SK-MEL-5 (cell line): Measurements from ENCODE around the gene CDK5. TPM values are rescaled to one million over a fixed set of nuclear protein-coding genes. Genes with fewer than 3 reads are reported as not detected.

Source experiments
- DNase-seq: peaks from one replicate; pipeline ENCODE4 v3.0.0-alpha.2; 2016; ENCODE audit warnings: low read depth, low spot score
- in situ Hi-C: cut with HindIII; loops from 2 replicates; pipeline ENCODE4 v1.10.0; 2016; ENCODE audit warnings: low sequenced_read_pairs, high pct_unique_total_duplicates, low pct_unique_long_range_greater_than_20kb
- total RNA-seq: library from RNA; depleted of rRNA; stranded (reverse); fragments of >200 nt; shearing (Covaris generic); gene quantifications from 2 replicates; pipeline ENCODE4 v1.2.3, GENCODE V29; 2014

CDK5 gene
- total RNA-seq, 1 experiment from 2014 or later = 80.8 TPM

DNA sequence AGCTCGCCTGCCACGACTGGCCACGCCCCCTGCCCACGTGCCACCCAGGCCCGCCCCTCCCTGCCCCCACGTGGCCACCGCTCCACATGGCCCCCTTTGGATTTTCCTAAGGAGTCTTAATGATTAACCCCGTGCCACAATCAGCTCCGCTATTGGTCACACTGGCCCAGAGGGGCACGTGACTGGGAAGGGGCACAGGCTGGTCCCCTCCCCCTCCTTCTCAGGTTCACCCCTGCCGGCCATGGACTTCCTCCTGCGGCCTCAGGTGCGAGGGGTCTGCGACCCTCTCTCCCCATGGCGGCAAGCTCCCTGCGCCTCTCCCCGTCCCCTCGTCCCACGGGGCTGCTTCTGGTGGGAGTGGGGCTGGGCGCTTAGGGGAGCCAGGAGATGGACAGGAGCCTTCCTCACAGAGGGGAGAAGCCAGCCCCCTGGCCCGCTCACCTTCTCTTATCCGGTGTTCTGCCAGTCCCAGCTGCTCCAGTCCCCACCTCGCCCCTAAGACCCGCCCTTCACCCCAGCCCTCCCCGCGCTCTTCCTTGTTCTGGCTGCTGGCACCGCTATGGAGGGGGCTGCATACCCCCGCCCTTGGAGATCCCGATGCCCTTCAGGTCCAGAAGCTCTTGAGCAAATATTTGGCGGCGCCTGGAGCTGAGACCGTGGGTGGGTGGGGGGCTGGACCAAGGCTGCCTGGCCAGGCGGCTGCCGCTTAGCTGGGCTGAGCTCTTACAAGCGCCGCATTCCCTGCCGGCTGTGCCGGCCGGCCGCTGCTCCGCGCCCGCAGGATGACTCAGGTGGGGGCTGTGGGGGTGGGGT, 4.9 kb upstream of the CDK5 start:
- in situ Hi-C loops = no loop called here
- DNase-seq = peak; percentile 85

DNA sequence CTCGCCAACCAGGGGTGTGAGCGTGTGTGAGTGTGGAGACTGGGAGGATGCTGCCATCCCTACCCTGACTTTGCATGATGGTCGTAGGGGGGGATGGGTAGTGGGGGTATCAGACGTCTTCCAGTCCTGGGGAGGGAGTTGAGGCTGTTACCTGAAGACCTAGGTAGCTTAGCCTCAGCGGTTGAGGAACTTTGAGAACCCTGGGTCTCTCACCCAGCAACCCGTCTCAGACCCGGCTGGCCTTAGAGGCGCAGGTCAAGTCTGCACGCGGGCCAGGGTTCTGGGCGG, 4.4 kb upstream of the CDK5 start:
- DNase-seq = no peak
- in situ Hi-C loops = no loop called here

DNA sequence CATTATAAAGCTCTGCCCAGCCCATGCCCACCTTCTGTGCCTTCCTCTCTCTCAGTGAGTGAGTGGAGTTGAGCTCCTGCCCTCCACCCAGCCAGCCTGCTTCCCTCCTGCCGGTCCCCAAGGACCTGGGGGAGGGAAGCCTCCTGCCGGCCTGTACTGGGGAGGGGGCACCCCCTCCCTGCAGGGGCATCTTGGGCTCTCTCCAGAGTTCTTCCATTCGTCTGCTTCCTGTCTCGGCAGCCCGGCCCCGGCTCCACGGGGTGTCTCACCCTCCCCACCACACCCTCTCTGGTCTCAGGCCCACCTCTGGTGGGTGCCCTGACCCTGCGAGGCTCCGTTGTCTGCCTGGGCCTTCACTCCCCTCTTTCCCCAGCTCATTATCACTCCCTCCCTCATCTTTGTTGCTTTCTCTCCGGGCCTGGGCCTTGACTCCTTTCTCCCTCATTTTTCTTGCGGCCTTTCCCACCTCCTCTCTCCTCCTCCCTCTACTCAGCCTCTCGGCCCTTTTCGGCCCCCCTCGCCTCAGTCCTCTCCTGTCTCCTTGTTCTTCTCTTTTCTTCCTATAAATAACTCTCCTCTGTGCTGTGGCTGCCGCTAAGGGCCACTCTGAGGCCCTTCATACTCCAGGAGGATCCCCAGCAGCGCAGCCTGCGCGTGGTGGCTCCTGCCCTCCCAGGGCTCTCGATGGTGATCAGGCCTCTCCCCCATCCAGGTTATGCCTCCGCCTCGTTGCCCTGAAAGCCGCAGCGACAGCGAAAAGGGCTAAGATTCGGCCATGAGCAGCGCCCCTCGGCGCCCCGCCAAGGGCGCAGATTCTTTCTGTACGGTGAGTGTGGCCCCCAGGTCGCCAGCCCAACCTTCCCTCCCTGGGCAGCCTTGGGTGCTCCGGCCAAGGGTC, 3.8 kb upstream of the CDK5 start:
- DNase-seq = no peak
- in situ Hi-C loops = no loop called here

DNA sequence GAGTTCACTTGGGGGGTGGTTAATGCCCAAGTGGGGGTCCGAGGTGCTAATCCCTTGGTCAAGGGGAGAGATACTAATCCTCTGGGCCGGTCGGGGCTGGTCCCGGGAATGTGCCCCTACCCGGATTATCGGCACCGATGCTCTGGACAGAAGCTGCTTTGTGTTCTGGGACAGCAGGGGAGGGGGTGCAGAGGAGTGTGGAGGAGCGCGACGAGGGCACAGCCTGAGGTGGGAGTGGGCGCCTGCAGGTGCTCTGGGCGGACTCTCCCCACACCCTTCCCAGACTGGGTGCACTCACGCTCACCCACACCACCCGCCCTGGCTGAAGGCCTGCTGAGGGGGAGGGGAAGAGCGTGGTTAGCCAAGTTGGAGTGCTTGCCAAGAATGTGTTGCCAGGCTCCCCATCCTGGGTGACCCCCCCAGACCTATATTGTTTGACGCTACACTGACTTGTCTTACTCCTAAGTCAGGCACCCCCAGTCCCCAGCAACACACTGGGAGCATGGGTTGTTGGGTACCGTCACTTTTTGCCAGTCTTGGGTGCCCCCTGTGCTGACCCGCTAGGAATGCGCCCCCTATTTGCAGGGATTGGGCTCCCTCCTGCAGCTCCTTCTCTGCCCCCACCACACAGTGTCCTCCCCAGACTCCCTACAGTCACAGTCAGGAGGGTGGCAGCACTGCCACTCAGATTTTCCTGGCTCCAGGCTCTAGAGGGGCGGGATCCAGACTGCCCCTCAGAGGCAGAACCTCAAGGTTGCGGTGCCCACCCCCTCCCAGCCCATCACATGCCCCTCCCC, 2.9 kb upstream of the CDK5 start:
- in situ Hi-C loops = no loop called here
- peak; percentile 61 for DNase-seq

DNA sequence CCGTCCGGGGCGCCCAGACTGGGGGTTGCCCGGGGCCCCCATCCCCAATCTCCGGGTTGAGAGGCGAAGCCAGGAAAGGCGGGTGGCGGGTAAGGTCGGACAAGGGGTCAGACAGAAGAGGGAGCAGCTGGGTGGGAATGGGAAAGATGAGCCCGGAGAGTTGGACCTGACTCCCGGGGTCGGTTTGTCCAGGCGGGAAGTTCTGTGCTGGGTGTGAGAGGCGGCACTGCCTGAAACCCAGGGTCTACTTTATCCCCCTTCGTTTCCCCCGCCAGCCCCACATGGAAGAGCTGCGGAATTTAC, 2.4 kb upstream of the CDK5 start:
- no peak for DNase-seq
- in situ Hi-C loops = no loop called here

DNA sequence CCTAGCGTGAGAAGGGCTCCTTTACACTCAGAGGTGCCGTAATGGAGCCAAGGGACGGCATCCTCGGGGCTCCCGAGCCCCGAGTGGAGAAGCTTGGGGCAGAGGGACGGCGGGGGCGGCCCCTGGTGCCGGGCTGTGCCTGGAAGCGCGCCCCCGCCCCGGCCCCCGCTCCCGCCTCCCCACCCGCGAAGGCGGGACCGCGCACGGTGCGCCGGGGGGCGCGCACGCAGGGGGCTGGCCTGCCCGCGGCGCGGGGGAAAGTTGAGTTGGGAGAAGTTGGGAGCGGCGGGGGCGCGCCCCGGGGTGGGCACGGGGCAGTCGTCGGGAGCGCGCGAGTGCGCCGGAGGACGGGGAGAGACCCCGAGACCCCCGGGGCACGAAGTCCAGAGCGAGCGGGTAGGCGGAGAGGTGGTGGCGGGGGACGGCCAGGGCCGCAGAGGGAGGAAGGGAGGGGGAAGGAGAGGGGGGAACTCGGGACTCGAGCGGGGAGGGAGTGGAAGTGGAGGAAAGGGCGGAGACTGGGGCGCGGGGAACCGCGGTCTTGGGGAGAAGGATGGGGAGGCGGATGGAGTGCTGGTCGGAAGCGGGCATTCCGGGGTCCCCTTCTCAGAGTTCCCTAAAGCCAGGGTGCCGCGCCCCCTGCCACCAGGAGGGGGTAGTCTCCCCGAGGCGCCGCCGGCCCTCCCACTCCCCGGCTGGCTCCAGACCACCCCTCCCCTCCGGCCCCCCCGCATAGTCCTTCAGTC, 1.8 kb upstream of the CDK5 start, which contains the start of gene SLC4A2:
SLC4A2 (plus strand) TSS at position 223 of the 746 bp plus-strand sequence. CDS start 2,399 bp downstream, outside the sequence.
- in situ Hi-C loops = no loop called here
- DNase-seq = peak; percentile 80

DNA sequence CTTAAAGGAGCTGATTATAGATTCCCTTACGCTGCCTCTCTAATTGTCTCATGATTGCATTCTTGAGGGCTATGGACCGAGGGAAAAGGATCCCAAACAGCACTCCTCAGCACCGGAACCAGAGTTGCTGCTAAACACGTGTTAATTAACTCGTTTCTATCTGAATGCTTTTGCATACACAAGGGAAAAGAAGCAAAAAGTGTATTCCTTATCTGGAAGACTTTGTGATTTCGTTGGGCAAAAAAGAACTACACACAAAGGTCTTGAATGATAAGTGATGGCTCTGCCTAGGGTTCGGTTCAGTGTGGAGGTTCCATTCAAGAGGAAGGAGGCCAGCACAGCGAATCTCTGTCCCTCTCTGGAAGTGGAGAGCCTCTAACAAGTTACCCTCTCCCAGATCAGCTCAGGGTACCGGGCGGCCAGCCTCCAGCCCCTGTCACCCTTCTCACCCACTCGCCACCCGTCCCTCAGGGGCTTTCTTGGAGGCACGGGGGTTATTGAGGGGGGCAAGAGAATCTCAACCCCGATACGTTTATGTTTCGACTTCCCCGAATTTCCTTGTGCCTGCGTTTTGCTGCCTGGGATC, 1.2 kb upstream of the CDK5 start:
- in situ Hi-C loops = no loop called here
- DNase-seq = peak; percentile 30

DNA sequence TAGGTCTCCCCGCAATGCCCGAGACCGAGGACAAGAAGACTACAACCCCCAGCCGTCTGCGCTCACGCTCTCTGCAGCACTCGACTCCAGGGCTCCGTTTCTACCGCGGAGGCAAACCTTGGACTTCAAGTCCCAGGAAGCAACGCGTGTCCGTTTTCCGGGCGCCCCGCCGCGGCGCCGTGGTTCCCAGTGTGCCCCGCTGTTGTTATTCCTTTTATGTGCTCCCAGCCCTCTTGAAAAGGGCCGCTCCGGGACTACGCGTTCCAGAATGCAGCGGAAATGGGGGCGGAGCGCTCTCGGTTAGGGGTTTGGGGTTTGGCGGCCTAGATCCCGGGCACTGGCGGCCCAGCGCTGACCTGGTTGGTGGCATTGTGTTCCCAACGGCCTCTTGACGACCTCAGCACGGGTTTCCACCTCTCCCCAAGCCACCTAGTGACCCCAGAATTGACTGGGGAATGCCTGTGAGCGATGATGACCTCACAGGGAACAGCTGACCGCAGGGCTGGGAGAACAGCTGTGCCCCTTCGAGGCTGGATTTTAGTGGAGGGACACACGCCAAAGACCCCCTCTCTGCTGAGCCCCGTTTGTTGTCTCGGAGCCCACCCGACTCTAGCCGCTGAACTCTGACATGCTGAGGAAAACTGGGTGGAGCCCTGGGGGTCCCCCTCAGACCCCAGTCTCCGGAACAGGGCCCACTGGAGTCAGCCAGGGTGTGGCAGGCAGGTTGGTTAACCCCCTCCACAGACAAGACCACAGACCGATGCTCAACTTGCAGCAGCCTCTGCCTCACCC, 488 bp upstream of the CDK5 start:
- in situ Hi-C loops = no loop called here

DNA sequence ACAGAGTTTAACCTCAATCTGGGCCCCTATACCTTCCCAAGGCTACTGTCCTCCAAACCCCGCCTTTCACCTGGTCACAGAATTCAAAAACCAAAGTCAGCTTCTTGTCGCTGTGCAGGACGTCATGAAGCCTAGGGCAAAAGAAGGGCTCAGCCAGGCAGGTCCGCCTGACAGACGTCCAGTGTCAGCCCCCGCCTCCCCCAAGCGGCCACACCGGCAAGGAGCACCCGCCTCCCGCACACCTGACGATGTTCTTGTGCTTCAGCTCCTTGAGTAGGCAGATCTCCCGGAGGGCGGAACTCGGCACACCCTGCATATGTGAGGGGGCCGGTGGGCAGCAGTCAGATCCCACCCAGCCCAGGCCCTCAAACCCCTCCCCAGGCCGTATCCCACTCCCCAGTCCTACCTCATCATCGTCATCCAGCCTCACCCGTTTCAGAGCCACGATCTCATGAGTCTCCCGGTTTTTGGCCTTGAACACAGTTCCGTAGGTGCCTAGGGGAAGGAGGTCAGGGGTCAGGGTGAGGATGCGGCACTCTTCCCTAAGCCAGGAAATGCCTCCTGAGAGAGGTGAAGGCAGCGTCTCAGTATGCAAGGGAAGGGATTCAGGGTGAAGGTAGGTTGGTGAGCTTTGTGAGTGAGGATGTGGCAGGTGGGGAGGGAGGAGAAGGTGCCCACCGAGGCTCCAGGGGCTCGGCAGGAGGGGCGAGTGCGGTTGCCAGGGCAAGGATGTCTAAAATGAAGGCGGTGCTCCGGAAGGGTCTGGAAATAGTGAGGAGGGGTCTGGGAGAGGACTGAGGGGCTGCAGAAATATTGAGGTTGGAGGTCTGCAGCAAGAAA, 811 bp downstream of the CDK5 start:
- in situ Hi-C loops = no loop called here
- DNase-seq = no peak

More for the DNA sequence above, 488 bp upstream of the CDK5 start:
- peak; percentile 100 for DNase-seq

DNA sequence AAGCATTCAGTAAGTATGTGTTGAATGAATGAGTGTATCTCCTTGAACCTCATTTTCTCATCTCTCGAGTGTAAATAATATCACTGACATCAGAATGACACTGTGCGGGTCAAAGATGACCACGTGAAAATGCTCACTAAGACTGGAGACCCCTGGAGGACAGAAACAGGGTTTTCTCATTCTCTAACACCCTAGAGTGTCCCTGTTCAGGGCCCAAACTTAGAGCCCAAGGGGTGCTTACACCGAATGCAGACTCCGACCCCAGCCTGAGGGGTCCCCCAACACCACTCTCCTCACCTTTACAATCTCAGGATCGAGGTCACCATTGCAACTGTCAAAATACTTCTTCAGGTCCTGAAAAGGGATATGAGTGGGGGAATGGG, 1.4 kb downstream of the CDK5 start:
- in situ Hi-C loops = no loop called here
- no peak for DNase-seq

DNA sequence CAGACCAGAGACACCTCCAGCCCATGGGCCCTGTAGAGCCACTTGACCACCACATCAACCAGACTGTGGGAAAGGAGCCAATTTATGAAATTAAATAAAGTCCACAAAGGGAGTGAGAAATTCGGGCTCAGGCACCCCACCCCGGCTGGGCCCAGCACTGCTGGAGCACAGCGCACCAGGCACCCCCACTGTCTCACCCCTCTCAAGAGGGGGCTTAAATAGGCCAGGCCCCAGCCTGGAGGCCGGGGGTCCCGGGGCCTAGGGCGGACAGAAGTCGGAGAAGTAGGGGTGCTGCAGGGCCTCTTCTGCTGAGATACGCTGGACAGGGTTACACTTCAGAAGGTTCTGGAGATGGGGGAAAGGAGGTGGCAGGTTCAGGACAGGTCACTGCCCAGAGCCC, 3.9 kb downstream of the CDK5 start:
- in situ Hi-C loops = no loop called here
- no peak for DNase-seq

DNA sequence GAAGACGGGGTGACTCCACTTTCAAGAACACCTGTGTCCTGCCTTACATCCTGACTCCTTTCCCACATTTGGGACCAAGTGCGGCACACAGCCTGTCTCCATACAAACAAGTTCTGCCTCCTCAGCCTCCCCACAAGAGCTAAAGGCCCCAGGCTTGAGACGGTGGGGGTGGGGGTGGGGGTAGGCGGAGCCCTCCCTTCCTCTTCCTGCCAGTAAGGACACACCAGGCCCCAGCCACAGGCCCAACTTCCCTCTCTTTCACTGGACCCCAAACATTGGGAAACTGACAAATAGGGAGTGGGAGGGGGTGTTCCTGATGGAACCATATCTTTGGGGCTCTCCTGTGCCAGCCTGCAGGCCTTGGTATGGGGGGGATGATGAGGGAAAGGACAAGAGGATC, 4.6 kb downstream of the CDK5 start:
- in situ Hi-C loops = no loop called here

DNA sequence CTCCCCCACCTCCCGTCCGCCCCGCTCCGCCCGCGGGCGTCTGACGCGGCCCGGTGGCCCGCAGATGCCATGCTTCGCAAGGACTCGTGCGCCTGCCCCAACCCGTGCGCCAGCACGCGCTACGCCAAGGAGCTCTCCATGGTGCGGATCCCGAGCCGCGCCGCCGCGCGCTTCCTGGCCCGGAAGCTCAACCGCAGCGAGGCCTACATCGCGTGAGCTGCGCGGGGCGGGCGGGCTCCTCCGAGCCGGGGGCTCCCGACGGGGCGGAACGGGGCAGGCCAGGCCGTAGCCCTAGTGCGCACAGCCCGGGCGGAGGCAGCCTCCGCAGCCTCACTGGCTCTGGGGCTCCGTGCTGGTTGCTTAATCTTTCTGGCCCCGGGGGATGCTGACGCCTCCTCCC, 6.6 kb downstream of the CDK5 start:
- in situ Hi-C loops = no loop called here
- no peak for DNase-seq

More for the DNA sequence above, 4.6 kb downstream of the CDK5 start:
- no peak for DNase-seq

DNA sequence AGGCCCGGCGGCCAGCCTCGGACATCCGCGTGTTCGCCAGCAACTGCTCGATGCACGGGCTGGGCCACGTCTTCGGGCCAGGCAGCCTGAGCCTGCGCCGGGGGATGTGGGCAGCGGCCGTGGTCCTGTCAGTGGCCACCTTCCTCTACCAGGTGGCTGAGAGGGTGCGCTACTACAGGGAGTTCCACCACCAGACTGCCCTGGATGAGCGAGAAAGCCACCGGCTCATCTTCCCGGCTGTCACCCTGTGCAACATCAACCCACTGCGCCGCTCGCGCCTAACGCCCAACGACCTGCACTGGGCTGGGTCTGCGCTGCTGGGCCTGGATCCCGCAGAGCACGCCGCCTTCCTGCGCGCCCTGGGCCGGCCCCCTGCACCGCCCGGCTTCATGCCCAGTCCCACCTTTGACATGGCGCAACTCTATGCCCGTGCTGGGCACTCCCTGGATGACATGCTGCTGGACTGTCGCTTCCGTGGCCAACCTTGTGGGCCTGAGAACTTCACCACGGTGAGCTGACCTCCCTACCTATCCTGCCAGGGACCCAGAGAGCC, 8.7 kb downstream of the CDK5 start:
- in situ Hi-C loops = no loop called here
- no peak for DNase-seq

DNA sequence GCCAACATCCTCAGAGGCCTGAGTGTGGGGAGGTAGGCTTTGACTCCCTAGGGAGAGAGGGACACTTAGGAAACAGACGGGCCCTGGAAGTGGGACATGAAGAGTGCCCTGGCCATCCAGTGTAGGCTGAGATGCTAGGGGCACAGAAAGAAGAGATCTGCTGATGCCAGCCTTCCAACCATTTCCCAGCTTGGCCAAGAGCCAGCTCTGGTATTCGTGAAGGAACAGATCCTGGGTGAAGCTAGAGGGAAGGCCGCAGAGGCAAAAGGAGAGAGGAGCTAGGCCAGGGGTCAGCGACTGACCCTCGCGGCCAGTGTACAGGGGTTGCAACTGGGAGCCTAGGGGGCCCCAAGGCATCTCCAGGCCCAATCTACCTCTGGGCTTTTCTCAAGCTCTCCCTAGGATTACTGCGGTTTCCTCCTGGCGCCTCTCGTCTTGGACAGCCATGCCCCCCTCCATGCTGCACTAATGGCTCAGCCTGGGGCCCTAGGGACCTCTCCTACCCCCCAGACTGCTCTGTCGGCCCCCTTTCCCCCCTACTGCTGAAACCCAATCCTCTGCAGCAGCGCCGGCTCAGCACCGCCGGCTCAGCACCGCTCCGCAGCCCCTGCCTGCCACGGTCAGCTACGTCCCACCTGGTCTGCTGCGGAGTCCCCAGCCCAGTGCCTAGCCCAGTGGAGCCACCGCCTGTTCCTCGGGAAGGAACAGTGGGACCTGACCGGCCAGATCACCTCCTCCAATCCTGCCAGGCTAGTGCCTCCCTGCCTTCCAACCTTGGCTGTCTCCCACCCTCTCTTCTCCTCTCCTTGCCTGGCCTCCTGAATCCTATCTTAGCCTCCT, 9.5 kb downstream of the CDK5 start, which contains the start of gene ASIC3:
ASIC3 (plus strand) TSS at position 556 of the 840 bp plus-strand sequence. CDS start 355 bp downstream, outside the sequence.
- in situ Hi-C loops = no loop called here
- DNase-seq = no peak
